ENCODE results near the gene CPXM2.
"Not testable (repeated sequence)": the region's sequence is repeated elsewhere in the genome, so short reads cannot be mapped to it uniquely, and the experiment has no call there.

The CPXM2 gene

DNA sequence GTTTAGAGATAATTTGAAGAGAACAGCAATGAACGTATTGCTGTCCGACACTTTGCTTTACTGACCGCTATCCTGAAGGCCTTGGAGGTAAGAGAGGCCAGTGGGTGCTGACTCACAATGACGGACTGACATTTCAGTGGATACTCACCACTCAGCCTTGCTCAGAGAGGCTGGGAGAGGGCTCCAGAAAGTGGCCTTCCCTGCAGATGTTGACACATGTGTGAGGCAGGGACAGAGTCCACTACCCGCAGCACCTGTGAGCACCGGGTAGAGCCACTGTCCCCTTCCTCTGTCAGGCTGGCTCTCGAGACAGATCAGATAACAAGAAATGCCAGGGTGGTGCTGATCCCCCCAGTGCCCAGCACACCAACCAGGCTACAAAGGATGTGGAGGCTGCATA is 150.5 kb downstream of the CPXM2 start:
- no peak overlapping the region for H3K4me3 ChIP-seq (ENCODE audit: low read length)
- no peak for TF ChIP-seq ZNF274 (IDR thresholded peaks at IDR 0.05; ENCODE audit: low read depth, low read length)

DNA sequence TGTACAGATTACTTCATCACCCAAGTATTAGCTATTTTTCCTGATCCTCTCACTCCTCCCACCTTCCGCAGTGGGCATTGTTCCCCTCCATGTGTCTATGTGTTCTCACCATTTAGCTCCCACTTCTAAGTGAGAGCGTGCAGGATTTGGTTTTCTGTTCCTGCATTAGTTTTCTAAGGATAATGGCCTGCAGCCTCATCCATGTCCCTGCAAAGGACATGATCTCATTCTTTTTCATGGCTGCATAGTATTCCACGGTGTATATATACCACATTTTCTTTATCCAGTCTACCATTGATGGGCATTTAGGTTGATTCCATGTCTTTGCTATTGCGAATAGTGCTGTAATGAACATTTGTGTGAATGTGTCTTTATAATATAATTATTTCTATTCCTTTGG is 154.7 kb downstream of the CPXM2 start:
- H3K4me3 ChIP-seq (ENCODE audit: low read length), result not testable (repeated sequence)

DNA sequence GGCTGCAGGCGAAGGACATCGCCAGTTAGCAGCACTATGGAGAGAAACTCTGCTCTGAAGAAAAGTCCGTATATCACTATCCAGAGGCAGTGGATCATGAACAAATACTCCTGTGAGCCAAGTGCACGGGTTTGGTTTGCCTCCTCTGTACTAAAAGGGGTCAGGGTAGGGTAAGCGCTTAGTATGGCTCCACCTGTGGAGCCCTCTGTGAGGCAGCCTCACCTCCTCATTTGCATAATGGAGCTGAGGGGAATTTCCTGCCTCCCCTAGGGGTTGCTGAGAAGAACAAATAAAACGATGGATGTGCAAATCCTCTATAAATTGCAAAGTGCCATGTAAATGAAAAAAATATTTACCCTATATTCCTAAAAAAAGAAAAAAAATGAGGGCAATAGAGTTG is 162.1 kb downstream of the CPXM2 start:
- TF ChIP-seq ZNF274 (IDR thresholded peaks at IDR 0.05; ENCODE audit: low read depth, low read length), result no peak
- H3K4me3 ChIP-seq (ENCODE audit: low read length), result no peak overlapping the region

DNA sequence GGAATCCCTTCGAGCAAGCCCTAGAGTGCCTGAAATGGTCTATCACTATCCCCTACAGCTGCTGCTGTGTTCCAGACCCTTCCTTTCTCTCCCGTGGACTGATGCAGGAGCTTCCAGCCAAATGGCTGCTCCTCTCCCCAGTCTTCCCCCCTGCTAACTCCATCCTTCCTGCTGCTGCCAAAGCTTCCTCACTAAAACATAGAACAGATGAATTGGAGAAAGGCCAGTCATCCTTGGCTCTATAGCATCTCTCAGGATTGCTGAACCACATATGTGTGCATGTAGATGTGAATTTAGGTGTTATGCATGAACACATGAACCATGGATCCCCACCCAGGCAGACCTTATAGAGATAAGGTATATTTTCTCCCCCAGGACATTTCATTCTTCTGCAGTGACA is 164.8 kb downstream of the CPXM2 start:
- TF ChIP-seq ZNF274 (IDR thresholded peaks at IDR 0.05; ENCODE audit: low read depth, low read length), result no peak
- H3K4me3 ChIP-seq (ENCODE audit: low read length), result no peak overlapping the region

DNA sequence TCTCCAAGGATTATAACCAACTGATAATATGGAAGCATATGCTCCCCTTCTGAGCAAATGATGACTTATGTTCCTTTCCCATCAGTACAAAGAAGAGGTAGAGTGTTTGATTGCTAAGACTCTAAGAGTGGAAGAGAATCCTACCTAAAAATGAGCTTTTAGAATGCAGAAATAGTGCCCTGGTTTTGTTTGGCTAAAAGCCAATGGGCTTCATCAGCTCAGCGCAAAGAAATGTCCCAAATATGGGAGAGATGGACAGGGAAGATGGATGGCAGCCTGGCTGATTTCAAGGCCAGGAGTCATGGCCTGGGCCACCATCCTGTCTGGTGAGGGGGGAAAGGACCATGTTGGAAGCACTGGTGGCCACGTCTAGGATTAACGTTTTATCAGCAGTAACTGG is 165.2 kb downstream of the CPXM2 start:
- no peak for TF ChIP-seq ZNF274 (IDR thresholded peaks at IDR 0.05; ENCODE audit: low read depth, low read length)
- no peak overlapping the region for H3K4me3 ChIP-seq (ENCODE audit: low read length)

DNA sequence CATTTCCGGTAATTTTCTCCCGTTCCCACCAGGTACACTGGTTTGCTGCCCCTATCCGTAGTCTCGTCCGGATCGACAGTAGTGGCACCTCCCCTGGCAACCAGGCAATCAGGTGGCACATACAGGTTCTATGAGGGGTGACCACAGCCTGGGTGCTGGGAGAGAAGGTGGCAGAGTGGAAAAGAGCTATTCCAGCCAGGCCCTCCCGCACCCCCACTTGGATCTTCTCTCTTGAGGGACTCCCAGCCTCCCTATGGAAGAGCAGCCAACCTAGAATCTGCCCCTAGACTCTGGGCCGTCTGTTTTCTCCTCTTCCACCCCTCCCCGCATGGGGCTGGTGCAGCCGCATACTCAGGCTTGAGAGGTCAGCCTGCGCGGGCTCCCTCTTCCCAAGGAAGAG is 166.9 kb downstream of the CPXM2 start:
- TF ChIP-seq ZNF274 (IDR thresholded peaks at IDR 0.05; ENCODE audit: low read depth, low read length), result no peak
- H3K4me3 ChIP-seq (ENCODE audit: low read length), result no peak overlapping the region

DNA sequence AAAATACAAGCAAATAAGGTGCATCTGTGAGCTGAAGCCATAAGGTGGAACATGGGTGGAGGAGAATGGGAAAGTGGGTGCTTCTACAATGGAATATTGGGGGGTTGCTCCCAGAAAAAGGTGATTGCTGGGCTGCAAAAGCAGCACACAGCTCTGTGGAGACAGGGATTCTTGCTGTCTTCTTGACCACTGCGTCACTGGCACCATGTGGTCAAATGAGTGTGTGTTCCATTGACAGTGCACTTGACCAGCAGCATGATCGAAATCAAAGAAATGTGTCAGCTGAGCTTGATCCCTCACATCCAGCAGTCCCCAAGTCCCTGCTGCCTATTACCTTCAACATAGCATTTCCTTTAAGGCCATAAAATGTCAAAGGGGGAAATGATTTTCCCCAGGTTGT is 169.3 kb downstream of the CPXM2 start:
- TF ChIP-seq ZNF274 (IDR thresholded peaks at IDR 0.05; ENCODE audit: low read depth, low read length), result no peak
- H3K4me3 ChIP-seq (ENCODE audit: low read length), result no peak overlapping the region

DNA sequence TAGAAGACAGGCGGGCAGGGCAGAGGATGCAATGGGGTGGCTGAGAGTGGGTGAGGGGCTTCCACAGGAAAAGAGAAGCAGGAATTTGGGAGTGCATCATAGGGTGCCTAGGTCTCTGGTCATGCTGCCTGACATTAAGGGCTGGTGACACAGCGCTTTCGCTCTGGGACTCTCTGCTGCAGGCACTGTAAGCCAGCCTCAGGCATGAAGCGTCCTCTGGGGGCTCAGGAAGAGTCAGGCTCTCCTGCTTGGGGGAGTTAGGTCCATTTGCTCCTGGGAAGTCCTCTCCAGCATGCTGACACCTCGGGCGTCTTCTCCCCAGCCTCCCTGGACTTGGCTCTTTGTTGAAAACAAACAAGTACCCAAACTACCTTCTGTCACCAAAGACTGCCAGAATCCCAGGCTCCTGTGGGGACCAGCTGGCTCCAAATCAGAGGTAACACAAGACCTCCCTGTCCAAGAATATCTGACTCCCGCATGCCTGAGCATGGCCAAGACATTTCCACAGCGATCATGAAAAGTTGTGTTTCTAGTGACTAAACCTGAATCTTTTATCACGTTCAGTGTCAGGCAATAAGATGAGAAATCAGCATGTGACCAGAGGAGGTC is 170.1 kb downstream of the CPXM2 start:
- no peak overlapping the region for H3K4me3 ChIP-seq (ENCODE audit: low read length)
- TF ChIP-seq ZNF274 (IDR thresholded peaks at IDR 0.05; ENCODE audit: low read depth, low read length), result no peak

DNA sequence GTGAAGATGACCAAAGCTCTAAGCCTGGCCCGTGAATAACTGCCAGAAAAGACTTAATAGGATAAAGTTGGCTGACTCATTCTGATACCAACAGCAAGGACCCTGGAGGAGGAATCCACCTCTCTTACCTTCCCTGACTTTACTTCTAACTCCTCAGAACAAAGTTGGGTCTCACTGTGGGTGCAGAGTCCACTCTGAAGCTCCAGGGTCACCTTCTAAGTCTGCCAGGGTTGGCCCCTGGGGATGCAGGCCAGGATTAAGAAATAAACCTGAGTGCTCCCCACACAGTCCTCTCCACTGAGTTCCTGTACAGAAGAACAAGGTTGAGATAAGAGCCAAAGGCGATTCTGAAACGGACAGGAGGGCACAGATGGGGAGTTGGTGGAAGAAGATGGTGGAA is 171.1 kb downstream of the CPXM2 start:
- TF ChIP-seq ZNF274 (IDR thresholded peaks at IDR 0.05; ENCODE audit: low read depth, low read length), result no peak
- no peak overlapping the region for H3K4me3 ChIP-seq (ENCODE audit: low read length)

DNA sequence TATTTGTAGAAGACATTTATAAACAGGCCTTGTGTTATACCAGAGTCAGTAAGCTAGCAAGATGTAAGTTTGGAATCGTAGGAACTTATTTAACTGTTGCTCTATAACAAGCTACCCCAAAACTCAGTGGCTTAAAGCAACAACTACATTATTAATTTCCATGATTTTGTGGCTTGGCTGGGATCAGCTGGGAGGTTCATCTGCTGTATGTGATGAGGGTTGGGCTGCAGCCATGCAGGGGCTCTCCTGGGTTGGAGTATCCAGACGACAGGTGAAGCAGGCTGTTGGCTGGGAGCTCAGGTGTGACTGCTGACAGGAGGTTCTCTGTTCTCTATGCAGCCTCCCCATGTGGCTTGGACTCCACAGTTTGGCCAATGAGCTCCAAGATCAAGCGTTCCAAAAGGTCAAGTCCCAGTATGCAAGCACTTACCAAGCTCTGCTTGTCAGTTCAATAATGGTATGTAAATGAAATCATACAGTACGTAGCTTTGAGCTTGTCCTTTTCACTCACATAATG is 173.0 kb downstream of the CPXM2 start:
- H3K4me3 ChIP-seq (ENCODE audit: low read length), result no peak overlapping the region
- no peak for TF ChIP-seq ZNF274 (IDR thresholded peaks at IDR 0.05; ENCODE audit: low read depth, low read length)

DNA sequence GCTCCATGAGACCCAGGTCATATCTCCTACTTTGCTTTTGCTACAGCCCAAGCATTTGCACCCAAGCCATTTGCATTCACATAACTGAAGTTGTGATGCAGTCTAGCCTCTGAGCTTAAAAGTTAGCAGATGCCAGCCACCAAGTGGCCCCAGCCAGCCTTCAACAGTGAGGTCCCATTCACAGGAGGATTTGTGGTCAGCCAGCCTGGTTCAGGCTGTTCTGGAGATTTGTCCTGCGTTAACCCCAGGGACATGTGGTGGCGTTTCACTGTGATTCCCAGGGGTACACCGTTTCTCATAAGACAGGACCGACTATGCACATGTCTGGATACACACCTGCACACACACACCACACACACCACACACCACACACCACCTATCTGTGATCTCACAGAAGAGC is 174.3 kb downstream of the CPXM2 start:
- no peak for TF ChIP-seq ZNF274 (IDR thresholded peaks at IDR 0.05; ENCODE audit: low read depth, low read length)
- no peak overlapping the region for H3K4me3 ChIP-seq (ENCODE audit: low read length)

DNA sequence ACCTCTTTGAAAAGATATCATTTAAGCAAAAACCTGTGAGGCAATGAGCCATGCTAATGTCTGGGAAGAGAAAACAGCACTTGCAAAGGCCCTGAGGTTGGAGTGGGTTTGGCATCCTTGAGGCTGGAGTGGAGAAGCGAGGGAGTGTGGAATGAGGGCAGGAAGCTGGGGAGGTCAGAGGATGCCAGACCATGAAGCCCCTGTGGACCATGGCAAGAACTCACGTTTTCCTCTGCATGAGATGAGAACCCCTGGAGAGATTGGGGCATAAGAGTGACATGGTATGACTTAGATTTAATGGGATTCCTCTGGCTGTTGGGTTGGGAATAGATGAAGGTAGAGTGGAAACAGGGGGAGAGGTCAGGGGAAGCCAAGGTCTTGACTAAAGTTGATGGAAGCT is 176.1 kb downstream of the CPXM2 start:
- H3K4me3 ChIP-seq (ENCODE audit: low read length), result no peak overlapping the region
- no peak for TF ChIP-seq ZNF274 (IDR thresholded peaks at IDR 0.05; ENCODE audit: low read depth, low read length)

DNA sequence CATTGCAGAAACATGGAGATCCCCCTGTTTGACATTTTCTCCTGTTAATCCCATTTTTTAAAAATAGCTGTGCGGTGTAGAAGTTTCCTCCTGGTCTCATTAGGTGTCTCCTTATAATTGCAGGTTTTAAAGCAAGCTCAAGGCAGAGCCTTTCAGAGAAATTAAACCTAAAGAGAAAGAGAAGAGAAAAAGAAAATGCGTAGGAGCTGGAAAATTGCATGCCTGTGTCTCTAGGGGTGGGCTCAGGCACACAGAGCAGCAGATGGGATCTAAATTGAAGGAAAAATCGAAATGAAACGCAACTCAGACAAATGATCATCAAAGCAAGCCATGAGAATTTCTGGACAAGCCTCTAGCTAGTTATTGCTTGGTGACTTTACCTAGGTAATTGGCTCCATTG is 185.4 kb downstream of the CPXM2 start:
- no peak for TF ChIP-seq ZNF274 (IDR thresholded peaks at IDR 0.05; ENCODE audit: low read depth, low read length)
- no peak overlapping the region for H3K4me3 ChIP-seq (ENCODE audit: low read length)

DNA sequence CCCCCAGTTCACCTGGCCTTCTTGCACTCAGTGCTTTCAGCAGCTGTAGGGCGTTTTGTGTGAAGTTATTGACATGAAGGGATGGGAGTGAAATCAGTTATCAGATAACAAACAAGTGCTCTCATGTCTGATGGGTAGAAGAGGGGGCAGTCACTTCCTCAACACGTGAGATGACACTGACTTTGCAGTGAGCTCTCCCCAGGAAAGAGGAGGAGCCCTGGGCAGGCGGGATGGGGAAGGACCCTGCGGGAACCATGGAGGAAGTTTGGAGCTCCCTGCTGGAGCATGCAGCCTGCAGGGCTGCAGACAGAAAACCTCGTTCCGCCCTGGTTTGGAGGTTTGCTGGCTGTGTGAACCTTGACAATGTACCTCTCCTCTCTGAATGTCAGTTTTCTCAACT is 186.8 kb downstream of the CPXM2 start:
- no peak overlapping the region for H3K4me3 ChIP-seq (ENCODE audit: low read length)
- no peak for TF ChIP-seq ZNF274 (IDR thresholded peaks at IDR 0.05; ENCODE audit: low read depth, low read length)

DNA sequence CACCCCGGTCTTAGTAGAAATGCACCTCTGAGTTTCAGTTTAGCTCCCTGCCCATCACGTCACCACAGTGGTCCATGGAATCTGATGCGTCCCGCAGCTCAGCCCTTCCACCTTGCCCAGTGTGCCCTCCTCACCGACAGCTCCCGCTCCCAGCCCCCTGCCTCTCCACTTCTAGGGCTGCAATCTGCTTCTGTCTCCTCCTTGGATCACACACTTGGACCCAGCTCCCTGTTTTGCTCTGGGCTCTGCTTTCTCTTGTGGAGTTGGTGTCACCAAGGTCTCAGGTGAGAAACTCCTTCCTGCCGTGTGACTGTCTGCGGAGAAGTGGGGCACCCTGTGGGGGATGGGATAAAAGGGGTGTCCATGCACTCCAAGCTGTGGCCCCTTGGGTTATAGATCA is 187.5 kb downstream of the CPXM2 start:
- no peak overlapping the region for H3K4me3 ChIP-seq (ENCODE audit: low read length)
- no peak for TF ChIP-seq ZNF274 (IDR thresholded peaks at IDR 0.05; ENCODE audit: low read depth, low read length)

DNA sequence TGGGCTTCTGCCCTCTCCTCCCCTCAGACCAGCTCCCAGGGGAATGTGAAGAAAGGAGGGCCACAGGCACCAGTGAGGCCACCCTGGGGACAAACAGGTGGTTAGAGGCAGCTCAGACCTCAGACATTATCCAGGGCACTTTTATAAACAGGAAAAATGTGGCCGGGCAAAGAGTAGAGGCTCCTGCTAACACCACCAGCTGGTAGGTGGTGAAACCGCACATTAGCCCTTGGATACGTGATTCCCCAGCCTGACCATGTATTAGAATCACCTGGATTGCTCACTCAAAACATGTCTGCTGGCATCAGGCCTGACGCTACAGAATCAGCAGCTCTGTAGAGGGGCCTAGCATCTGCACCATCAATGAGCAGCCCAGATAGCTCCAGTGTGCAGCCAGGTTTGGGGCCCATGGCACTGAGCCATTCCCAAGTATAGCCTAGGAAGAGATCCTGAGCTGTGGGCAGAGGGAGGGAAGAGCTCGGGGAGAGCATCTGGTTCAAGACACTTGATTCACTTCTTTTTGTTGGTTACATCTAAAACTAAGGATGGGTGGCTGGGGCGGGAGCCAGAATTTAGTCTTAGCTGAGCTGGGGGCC is 188.3 kb downstream of the CPXM2 start:
- TF ChIP-seq ZNF274 (IDR thresholded peaks at IDR 0.05; ENCODE audit: low read depth, low read length), result no peak
- no peak overlapping the region for H3K4me3 ChIP-seq (ENCODE audit: low read length)
